Peyer's patch (tissue), 4 donors: Measurements from ENCODE around the gene EID2. TPM values are rescaled to one million over a fixed set of nuclear protein-coding genes. Genes with fewer than 3 reads are reported as not detected.
A peak's percentile ranks its signal among the peaks of the same experiment; 100 is the strongest.

ENCODE experiments used
- DNase-seq, 3 donors: peaks; one replicate each; pipeline ENCODE4 v3.0.0-alpha.2; 2017 to 2019
- H3K27ac ChIP-seq, 4 donors: fragments of 200-600 bp; sonication (generic); one replicate each; pipeline ENCODE4 v1.5.1; 2016 to 2019
- H3K27me3 ChIP-seq, 2 donors: fragments of 200-600 bp; sonication (generic); one replicate each; pipeline ENCODE4 v1.5.1; 2019
- H3K36me3 ChIP-seq, 3 donors: fragments of 200-600 bp; sonication (generic); one replicate each; pipeline ENCODE4 v1.5.1; 2016 to 2019
- H3K4me1 ChIP-seq, 4 donors: fragments of 200-600 bp; sonication (generic); one replicate each; pipeline ENCODE4 v1.5.1; 2016 to 2019
- H3K4me3 ChIP-seq, 4 donors: fragments of 200-600 bp; sonication (generic); 1 replicate in 3 of 4; 2 replicates in 1 of 4; pipeline ENCODE4 v1.5.1; 2016 to 2019; ENCODE audit warnings: mild to moderate bottlenecking in 1 of 4
- H3K9me3 ChIP-seq, 4 donors: fragments of 200-600 bp; sonication (generic); one replicate each; pipeline ENCODE4 v1.5.1; 2016 to 2019; ENCODE audit warnings: mild to moderate bottlenecking in 1 of 4
- CTCF ChIP-seq, 6 experiments: fragments of 450-650 bp in 4 of 6; fragments of 200-600 bp in 2 of 6; sonication (generic) in 1 of 6; IDR thresholded peaks; one replicate each; pipeline ENCODE4 v1.5.1; 2017 to 2019; ENCODE audit warnings: antibody characterized with exemption in 6 of 6, mild to moderate bottlenecking in 3 of 6, moderate library complexity in 1 of 6
- POLR2A ChIP-seq, 2 donors: fragments of 450-650 bp; IDR thresholded peaks; one replicate each; pipeline ENCODE4 v1.5.1; 2017; ENCODE audit warnings: antibody characterized with exemption in 2 of 2, mild to moderate bottlenecking in 2 of 2, moderate library complexity in 2 of 2
- total RNA-seq, 4 donors: library from RNA; depleted of rRNA; stranded (reverse); fragments of >200 nt; gene quantifications; one replicate each; pipeline ENCODE4 v1.1.0, GENCODE V29; 2016

The EID2 gene
- total RNA-seq, 4 donors from 2014 or later: 7.1 to 12.4 (median 8.8) TPM

GRCh38 chr19:39506944-39507714 lies 32.8 kb downstream of the EID2 start:
- no peak for TF ChIP-seq CTCF (IDR thresholded peaks at IDR 0.05)
- TF ChIP-seq POLR2A (IDR thresholded peaks at IDR 0.05): no peak
- Histone ChIP-seq H3K4me3 (peak overlapping the region; percentile 32 to 53 (median 46)), H3K9me3 (no peaks in the 10 kb centered on the region), H3K4me1 (peaks cover 0 to 9% (median 3%) of the 10 kb centered on the region in 4 donors), H3K27me3 (peaks cover 0 to 17% of the 10 kb centered on the region in 2 donors), H3K27ac (no peak overlapping the region), H3K36me3 (no peaks in the 10 kb centered on the region)
- DNase-seq: peak in 1 of 3 donors; percentile 53

GRCh38 chr19:39506598-39506943 lies 33.4 kb downstream of the EID2 start:
- no peak for DNase-seq
- no peaks in the 10 kb centered on the region for H3K36me3 ChIP-seq
- peaks cover 0 to 9% (median 3%) of the 10 kb centered on the region in 4 donors for H3K4me1 ChIP-seq
- H3K27ac ChIP-seq: no peak overlapping the region
- H3K9me3 ChIP-seq: no peaks in the 10 kb centered on the region
- H3K4me3 ChIP-seq: peak overlapping the region in 3 of 4 donors; percentile 41 to 53 (median 50)
- H3K27me3 ChIP-seq: peaks cover 0 to 17% of the 10 kb centered on the region in 2 donors
- no peak for TF ChIP-seq POLR2A (IDR thresholded peaks at IDR 0.05)
- TF ChIP-seq CTCF (IDR thresholded peaks at IDR 0.05): no peak

- no peak for TF ChIP-seq POLR2A (IDR thresholded peaks at IDR 0.05)
- peak; percentile 77 to 94 (median 86) for TF ChIP-seq CTCF (IDR thresholded peaks at IDR 0.05)
- Histone ChIP-seq H3K9me3 (no peaks in the 10 kb centered on the region), H3K4me1 (peaks cover 0 to 25% (median 16%) of the 10 kb centered on the region in 4 donors), H3K27me3 (peaks cover 0 to 24% of the 10 kb centered on the region in 2 donors), H3K27ac (no peak overlapping the region), H3K4me3 (peak overlapping the region in 1 of 4 donors; percentile 9), H3K36me3 (no peaks in the 10 kb centered on the region)
- peak; percentile 40 to 76 (median 71) for DNase-seq
Measured at GRCh38 chr19:39502640-39503417, 37.1 kb downstream of the EID2 start.

- peaks cover 0 to 17% of the 10 kb centered on the region in 2 donors for H3K27me3 ChIP-seq
- H3K36me3 ChIP-seq: no peaks in the 10 kb centered on the region
- TF ChIP-seq POLR2A (IDR thresholded peaks at IDR 0.05): no peak
- no peak for TF ChIP-seq CTCF (IDR thresholded peaks at IDR 0.05)
- H3K9me3 ChIP-seq: no peaks in the 10 kb centered on the region
- no peak overlapping the region for H3K27ac ChIP-seq
- DNase-seq: no peak
- no peak overlapping the region for H3K4me3 ChIP-seq
- peaks cover 0 to 26% (median 15%) of the 10 kb centered on the region in 4 donors for H3K4me1 ChIP-seq
Measured at GRCh38 chr19:39501340-39501739, 38.6 kb downstream of the EID2 start.

- H3K27ac ChIP-seq: no peak overlapping the region
- no peaks in the 10 kb centered on the region for H3K9me3 ChIP-seq
- no peak for DNase-seq
- H3K36me3 ChIP-seq: no peaks in the 10 kb centered on the region
- H3K27me3 ChIP-seq: peaks cover 0 to 17% of the 10 kb centered on the region in 2 donors
- H3K4me3 ChIP-seq: no peak overlapping the region
- peaks cover 0 to 26% (median 15%) of the 10 kb centered on the region in 4 donors for H3K4me1 ChIP-seq
- TF ChIP-seq CTCF (IDR thresholded peaks at IDR 0.05): no peak
- no peak for TF ChIP-seq POLR2A (IDR thresholded peaks at IDR 0.05)
Measured at GRCh38 chr19:39500543-39500942, 39.4 kb downstream of the EID2 start.
